Pulmonary artery endothelial cell (primary cell): ENCODE results near the gene MYBBP1A. TPM values are rescaled to one million over a fixed set of nuclear protein-coding genes. Genes with fewer than 3 reads are reported as not detected.
"Not testable (repeated sequence)": the region's sequence is repeated elsewhere in the genome, so short reads cannot be mapped to it uniquely, and the experiment has no call there.

ENCODE experiments used
- DNase-seq: peaks from one replicate; pipeline ENCODE4 v3.0.0-alpha.2; 2011; ENCODE audit warnings: low read depth, low spot score
- total RNA-seq: library from RNA; depleted of rRNA; stranded (reverse); fragments of >200 nt; gene quantifications from 2 replicates; pipeline ENCODE4 v1.2.3, GENCODE V29; 2014

The MYBBP1A gene
- total RNA-seq, result 64.8 and 76.2 TPM in 2 replicates

DNA sequence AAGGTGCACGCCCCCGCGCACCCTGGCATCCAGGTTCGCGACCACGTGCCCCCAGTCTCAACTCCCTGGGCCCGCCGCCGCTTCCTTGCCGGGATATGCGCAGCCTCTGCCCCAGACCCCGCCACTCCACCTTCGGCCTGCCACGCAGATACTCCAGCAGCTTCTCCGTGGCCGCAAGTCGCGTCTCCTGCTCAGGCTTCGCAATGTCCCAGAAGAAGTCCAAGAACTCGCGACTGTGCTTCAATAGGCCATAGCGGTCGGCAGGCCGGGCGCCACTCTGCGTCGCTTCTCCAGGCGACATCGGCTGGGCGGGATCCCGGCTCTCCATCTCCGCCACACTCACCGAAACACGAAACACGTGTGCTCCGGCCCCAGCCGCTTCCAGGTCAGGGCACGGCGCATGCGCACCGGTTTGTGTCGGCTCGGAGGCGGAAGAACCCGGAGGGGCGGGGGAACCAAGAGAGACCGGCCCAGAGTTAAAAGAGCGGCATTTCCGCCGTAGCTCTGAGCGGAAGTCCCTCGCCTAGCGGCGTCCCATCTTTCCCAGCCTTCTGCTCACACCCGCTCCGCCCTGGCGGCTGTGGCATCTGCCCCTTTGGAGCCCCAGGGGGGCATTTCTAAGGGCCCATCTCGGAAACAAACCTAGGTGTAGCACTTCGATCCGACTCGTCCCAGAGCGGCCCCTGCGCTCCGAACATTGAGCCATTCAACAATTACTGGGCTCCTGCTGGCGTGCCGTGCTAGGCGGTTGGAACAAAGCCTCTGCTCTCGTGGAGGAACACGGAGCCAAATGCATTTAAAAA lies at the start of gene MYBBP1A:
MYBBP1A (minus strand) TSS at position 388 of the 803 bp plus-strand sequence; CDS start at position 328, 60 bp downstream.
- DNase-seq, result peak; percentile 76

- not testable (repeated sequence) for DNase-seq
Measured at GRCh38 chr17:4604736-4605135, 49.6 kb upstream of the MYBBP1A start.

- DNase-seq, result no peak
Measured at GRCh38 chr17:4604111-4604644, 49.0 kb upstream of the MYBBP1A start.

GRCh38 chr17:4602041-4602440 lies 46.9 kb upstream of the MYBBP1A start:
- no peak for DNase-seq

DNA sequence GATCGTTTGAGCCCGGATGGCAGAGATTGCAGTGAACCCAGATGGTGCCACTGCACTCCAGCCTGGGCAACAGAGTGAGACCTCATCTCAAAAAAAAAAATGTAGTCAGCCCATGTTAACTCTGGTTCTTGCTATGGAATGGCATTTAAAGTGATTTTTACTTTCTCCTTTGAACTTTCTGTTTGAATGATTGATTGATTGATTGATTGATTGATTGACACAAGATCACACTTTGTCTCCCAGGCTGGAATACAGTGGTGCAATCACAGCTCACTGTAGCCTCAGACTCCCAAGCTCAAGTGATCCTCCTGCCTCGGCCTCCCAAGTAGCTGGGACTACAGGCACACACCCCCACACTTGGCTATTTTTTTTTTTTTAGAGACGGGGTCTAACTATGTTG lies 46.1 kb upstream of the MYBBP1A start:
- DNase-seq, result no peak

GRCh38 chr17:4600563-4600962 lies 45.4 kb upstream of the MYBBP1A start:
- no peak for DNase-seq

- DNase-seq, result no peak
Measured at GRCh38 chr17:4599505-4600281, 44.5 kb upstream of the MYBBP1A start.

- no peak for DNase-seq
Measured at GRCh38 chr17:4598776-4599504, 43.8 kb upstream of the MYBBP1A start.

- no peak for DNase-seq
Measured at GRCh38 chr17:4597975-4598374, 42.8 kb upstream of the MYBBP1A start.

GRCh38 chr17:4596636-4597380 lies 41.6 kb upstream of the MYBBP1A start:
- DNase-seq, result no peak

GRCh38 chr17:4595685-4596342 lies 40.6 kb upstream of the MYBBP1A start:
- DNase-seq, result not testable (repeated sequence)

DNA sequence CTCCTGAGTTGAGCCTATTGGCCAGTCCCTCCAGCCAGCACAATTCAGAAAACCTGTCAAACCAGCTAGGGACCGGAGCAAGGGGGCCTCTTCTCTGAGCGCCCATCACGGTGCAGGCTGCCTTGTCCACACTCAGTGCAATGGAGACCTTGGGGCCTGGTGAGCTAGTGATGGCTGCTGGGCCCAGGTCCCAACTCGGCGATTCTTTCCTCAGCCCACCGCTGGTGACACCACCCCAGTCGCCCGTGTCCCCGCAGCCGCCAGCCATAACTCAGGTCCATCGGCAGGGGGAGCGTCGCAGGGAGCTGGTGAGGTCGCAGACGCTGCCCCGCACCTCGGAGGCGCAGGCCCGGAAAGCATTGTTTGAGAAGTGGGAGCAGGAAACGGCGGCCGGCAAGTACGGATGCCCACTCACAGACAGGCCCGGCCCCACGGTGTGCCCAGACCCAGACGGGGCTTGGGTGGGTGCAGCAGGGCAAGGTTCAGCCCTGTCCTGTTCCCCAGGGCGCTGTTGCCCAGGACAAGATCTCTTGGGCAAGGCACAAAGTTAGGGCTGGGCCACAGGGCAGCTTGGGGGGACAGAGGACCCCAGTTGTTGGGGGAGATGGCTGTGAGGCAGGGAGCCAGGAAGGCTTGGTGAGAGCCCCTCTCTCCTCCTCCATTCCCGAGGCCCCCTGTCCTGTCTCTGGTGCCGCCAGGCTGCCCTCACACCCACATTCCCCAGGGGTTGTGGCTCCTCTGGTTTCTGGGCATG lies 39.9 kb upstream of the MYBBP1A start:
- no peak for DNase-seq

- no peak for DNase-seq
Measured at GRCh38 chr17:4594406-4594805, 39.2 kb upstream of the MYBBP1A start.

DNA sequence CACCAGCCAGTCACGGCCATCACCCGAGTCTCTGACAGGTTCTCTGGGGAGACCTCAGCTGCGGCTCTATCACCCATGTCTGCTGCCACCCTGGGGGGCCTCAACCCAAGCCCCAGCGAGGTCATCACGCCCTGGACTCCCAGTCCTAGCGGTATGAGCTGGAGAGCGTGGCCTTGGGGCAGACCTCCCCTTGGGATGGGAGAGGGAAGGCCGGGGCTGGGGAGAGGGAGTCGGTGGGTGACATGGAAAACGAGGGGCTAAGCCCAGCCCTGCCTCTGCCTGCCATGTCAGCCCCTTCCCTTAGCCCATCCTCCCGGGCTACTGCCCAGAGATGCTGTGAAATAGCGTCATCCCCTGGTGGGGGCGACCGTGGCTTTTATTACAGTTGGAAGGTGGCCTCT lies 37.8 kb upstream of the MYBBP1A start:
- DNase-seq, result no peak

GRCh38 chr17:4592240-4593005 lies 37.2 kb upstream of the MYBBP1A start:
- no peak for DNase-seq

- no peak for DNase-seq
Measured at GRCh38 chr17:4591529-4591928, 36.3 kb upstream of the MYBBP1A start.

- no peak for DNase-seq
Measured at GRCh38 chr17:4590981-4591453, 35.8 kb upstream of the MYBBP1A start.

DNA sequence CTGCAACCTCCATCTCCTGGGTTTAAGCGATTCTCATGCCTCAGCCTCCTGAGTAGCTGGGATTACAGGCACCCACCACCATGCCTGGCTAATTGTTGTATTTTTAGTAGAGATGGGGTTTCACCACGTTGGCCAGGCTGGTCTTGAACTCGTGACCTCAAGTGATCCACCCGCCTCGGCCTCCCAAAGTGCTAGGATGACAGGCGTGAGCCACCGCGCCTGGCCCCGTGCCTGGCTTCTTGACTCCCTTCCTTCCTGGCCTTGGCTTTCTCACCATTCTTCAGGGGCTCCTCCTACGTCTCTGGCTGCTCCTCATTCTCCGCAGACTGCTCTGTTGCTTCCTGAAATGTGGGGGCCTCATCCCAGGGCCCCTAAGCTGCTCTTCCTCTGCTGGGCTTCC lies 34.9 kb upstream of the MYBBP1A start:
- DNase-seq, result not testable (repeated sequence)
